ENCODE data around the gene NOTUM. TPM values are rescaled to one million over a fixed set of nuclear protein-coding genes. Genes with fewer than 3 reads are reported as not detected.

NOTUM gene
- not detected for total RNA-seq

DNA sequence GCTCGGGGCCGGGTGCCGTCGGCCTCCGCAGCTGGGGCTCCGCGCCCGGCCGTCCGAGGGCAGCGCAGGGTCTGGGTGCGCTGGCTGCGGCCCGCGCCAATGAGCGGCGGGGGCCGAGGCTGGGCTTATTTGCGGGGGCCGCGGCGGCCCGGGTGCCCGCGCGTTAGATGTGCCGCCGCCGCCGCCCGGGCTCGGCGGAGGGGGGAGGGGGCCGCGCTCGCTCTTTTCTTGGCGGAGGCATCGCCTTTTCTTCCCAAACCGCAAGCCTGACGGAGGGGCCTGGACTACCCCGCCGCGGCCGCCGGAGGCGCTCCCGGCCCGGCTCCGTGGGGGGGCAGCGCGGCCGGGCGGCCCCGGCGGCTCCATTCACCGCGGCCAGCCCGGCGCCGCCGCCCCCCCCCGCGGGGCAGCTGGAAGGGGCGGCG lies at the start of gene NOTUM:
TSS of gene NOTUM (minus strand) at position 101 of the 425 bp plus-strand sequence. CDS start 278 bp downstream, outside the sequence.
- no peak for DNase-seq (ENCODE audit: low spot score in 2 of 2)
- Histone ChIP-seq H3K9me3 (no peaks in the 10 kb centered on the region), H3K27ac (no peak within 1 kb of the TSS), H3K4me3 (peak within 1 kb of the TSS in 3 of 4 donors; percentile 22 to 54 (median 36)), H3K27me3 (peaks cover 4 to 72% of the 10 kb centered on the region in 2 donors), H3K4me1 (peaks cover 0 to 29% (median 10%) of the 10 kb centered on the region in 4 donors), H3K36me3 (no peaks in the 10 kb centered on the region)
- TF ChIP-seq EP300 (IDR thresholded peaks at IDR 0.05) (no peak), POLR2A (IDR thresholded peaks at IDR 0.05) (no peak), CTCF (IDR thresholded peaks at IDR 0.05) (peak in 4 of 5 experiments; percentile 5 to 48 (median 33))
- 0% methylated on average over 8 to 10 of the region's 65 CpGs for WGBS, 2 donors

DNA sequence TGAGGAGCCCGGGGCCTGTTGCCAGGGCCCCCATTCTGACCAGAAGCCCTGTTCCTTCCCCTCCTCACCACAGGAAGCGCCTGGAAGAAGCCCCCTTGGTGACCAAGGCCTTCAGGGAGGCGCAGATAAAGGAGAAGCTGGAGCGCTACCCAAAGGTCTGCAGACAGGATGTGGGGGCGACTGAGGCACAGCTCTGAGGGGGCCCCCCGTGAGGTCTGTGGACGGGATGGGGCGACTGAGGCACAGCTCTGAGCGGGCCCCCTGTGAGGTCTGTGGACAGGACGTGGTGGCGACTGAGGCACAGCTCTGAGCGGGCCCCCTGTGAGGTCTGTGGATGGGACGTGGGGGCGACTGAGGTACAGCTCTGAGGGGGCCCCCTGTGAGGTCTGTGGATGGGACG lies 48.4 kb upstream of the NOTUM start:
- H3K36me3 ChIP-seq, result peaks cover 0 to 36% (median 0%) of the 10 kb centered on the region in 3 donors
- H3K27ac ChIP-seq, result no peak overlapping the region
- no peak for DNase-seq (ENCODE audit: low spot score in 2 of 2)
- TF ChIP-seq CTCF (IDR thresholded peaks at IDR 0.05) (no peak), EP300 (IDR thresholded peaks at IDR 0.05) (no peak), POLR2A (IDR thresholded peaks at IDR 0.05) (no peak)
- no peaks in the 10 kb centered on the region for H3K9me3 ChIP-seq
- H3K27me3 ChIP-seq, result no peaks in the 10 kb centered on the region
- peaks cover 0 to 43% (median 10%) of the 10 kb centered on the region in 4 donors for H3K4me1 ChIP-seq
- no peak overlapping the region for H3K4me3 ChIP-seq
- 85 to 92% methylated on average over 14 to 15 of the region's 15 CpGs for WGBS, 2 donors

DNA sequence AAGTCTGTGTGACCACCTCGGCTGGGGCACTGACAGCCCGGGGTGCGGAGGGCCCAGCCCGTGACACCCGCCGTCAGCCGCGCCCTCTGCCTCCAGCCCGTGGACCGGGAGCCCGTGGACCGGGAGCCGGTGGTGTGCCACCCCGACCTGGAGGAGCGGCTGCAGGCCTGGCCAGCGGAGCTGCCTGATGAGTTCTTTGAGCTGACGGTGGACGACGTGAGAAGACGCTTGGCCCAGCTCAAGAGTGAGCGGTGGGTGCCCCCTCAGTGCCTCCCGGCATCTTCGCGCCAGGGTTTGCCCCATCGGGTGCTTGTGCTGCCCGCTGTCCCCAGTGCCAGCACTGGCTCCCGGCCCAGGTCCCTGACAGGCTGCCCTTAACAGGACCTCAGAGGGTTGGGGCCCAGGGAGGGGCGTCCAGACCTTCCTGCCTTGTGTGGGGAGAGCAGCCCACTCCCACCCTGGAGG lies 48.0 kb upstream of the NOTUM start:
- Histone ChIP-seq H3K4me3 (no peak overlapping the region), H3K36me3 (peaks cover 0 to 34% (median 0%) of the 10 kb centered on the region in 3 donors), H3K9me3 (no peaks in the 10 kb centered on the region), H3K4me1 (peaks cover 0 to 48% (median 14%) of the 10 kb centered on the region in 4 donors), H3K27me3 (no peaks in the 10 kb centered on the region), H3K27ac (no peak overlapping the region)
- WGBS, 2 donors, result 50 to 76% methylated on average over 1 to 11 of the region's 28 CpGs
- no peak for DNase-seq (ENCODE audit: low spot score in 2 of 2)
- no peak for TF ChIP-seq EP300 (IDR thresholded peaks at IDR 0.05)
- no peak for TF ChIP-seq CTCF (IDR thresholded peaks at IDR 0.05)
- no peak for TF ChIP-seq POLR2A (IDR thresholded peaks at IDR 0.05)

GRCh38 chr17:82008258-82008940 lies 47.4 kb upstream of the NOTUM start:
- WGBS, 2 donors, result 64 to 82% methylated on average over 11 to 19 of the region's 26 CpGs
- H3K9me3 ChIP-seq, result no peaks in the 10 kb centered on the region
- H3K36me3 ChIP-seq, result peaks cover 0 to 28% (median 0%) of the 10 kb centered on the region in 3 donors
- peaks cover 0 to 54% (median 18%) of the 10 kb centered on the region in 4 donors for H3K4me1 ChIP-seq
- no peak overlapping the region for H3K27ac ChIP-seq
- no peak for DNase-seq (ENCODE audit: low spot score in 2 of 2)
- H3K4me3 ChIP-seq, result no peak overlapping the region
- no peak for TF ChIP-seq POLR2A (IDR thresholded peaks at IDR 0.05)
- TF ChIP-seq CTCF (IDR thresholded peaks at IDR 0.05), result no peak
- H3K27me3 ChIP-seq, result no peaks in the 10 kb centered on the region

DNA sequence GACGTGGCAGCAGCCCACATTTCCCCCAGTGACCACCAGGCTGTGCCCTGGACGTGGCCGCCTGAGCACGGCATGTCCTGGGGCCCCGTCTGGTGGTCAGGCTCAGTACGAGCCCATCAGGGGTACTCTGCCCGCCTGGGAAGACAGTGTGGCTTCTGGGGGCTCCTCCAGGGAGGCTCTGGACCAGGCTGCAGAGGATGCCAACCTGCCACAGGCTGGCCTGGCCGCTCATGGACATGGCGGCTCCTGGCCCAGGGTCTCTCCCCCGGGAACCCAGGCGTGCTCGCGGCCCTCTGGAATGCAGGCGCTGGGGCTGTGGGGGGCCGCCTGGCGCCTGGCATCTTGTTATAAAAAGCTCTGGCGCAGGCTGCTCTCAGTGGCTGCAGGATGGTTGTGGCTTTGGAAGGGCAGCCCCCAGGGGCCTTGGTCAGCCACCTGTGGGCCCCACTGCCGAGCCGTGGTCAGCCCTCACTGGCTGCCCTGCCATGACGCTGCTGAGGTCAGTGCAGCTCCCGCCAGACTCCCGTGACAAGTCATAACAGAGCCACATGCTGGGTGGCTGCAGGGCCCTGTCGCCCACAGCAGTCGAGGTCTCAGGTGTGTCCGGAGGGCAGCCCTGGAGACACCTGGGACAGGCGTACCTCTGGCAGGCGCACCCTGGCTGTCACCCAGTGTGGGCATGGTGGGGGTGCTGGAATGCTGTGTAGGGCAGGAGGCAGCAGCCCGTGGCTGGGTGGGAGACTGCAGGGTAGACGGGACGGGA lies 46.7 kb upstream of the NOTUM start:
- WGBS, 2 donors, result 70 to 72% methylated on average over 13 to 24 of the region's 30 CpGs

More for the DNA sequence above, 46.7 kb upstream of the NOTUM start:
- peaks cover 0 to 23% (median 0%) of the 10 kb centered on the region in 3 donors for H3K36me3 ChIP-seq
- peaks cover 0 to 61% (median 21%) of the 10 kb centered on the region in 4 donors for H3K4me1 ChIP-seq
- DNase-seq (ENCODE audit: low spot score in 2 of 2), result no peak
- H3K27me3 ChIP-seq, result no peaks in the 10 kb centered on the region
- no peak overlapping the region for H3K4me3 ChIP-seq
- H3K27ac ChIP-seq, result no peak overlapping the region
- no peaks in the 10 kb centered on the region for H3K9me3 ChIP-seq
- TF ChIP-seq POLR2A (IDR thresholded peaks at IDR 0.05) (no peak), CTCF (IDR thresholded peaks at IDR 0.05) (no peak), EP300 (IDR thresholded peaks at IDR 0.05) (no peak)
